Measurements from ENCODE around the gene FAM9C.

GRCh38 chrX:13076176-13076961, 31.9 kb upstream of the FAM9C start:
- TF ChIP-seq CTCF (tag by site-specific recombination; IDR thresholded peaks at IDR 0.05) (no peak), KLF16 (tag by site-specific recombination; IDR thresholded peaks at IDR 0.05) (no peak), KLF1 (tag by site-specific recombination; IDR thresholded peaks at IDR 0.05) (no peak), ZNF623 (tag by site-specific recombination; IDR thresholded peaks at IDR 0.05) (no peak), ZNF292 (tag by site-specific recombination; IDR thresholded peaks at IDR 0.05; ENCODE audit: borderline replicate concordance, low read depth) (no peak), ZNF561 (tag by site-specific recombination; IDR thresholded peaks at IDR 0.05; ENCODE audit: borderline replicate concordance) (no peak), ZSCAN18 (tag by site-specific recombination; IDR thresholded peaks at IDR 0.05) (no peak), MZF1 (tag by site-specific recombination; IDR thresholded peaks at IDR 0.05; ENCODE audit: borderline replicate concordance) (no peak), ZNF16 (tag by site-specific recombination; IDR thresholded peaks at IDR 0.05; ENCODE audit: low read depth) (no peak), ZFP3 (tag by site-specific recombination; IDR thresholded peaks at IDR 0.05; ENCODE audit: low read depth) (no peak), ZNF211 (tag by site-specific recombination; IDR thresholded peaks at IDR 0.05; ENCODE audit: low read depth) (no peak), ZNF274 (IDR thresholded peaks at IDR 0.05; ENCODE audit: low read length) (no peak), ZNF274 (tag by site-specific recombination; IDR thresholded peaks at IDR 0.05; ENCODE audit: borderline replicate concordance) (no peak)
- TF ChIP-seq, protein P1, sequence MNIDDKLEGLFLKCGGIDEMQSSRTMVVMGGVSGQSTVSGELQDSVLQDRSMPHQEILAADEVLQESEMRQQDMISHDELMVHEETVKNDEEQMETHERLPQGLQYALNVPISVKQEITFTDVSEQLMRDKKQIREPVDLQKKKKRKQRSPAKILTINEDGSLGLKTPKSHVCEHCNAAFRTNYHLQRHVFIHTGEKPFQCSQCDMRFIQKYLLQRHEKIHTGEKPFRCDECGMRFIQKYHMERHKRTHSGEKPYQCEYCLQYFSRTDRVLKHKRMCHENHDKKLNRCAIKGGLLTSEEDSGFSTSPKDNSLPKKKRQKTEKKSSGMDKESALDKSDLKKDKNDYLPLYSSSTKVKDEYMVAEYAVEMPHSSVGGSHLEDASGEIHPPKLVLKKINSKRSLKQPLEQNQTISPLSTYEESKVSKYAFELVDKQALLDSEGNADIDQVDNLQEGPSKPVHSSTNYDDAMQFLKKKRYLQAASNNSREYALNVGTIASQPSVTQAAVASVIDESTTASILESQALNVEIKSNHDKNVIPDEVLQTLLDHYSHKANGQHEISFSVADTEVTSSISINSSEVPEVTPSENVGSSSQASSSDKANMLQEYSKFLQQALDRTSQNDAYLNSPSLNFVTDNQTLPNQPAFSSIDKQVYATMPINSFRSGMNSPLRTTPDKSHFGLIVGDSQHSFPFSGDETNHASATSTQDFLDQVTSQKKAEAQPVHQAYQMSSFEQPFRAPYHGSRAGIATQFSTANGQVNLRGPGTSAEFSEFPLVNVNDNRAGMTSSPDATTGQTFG (tag by site-specific recombination; IDR thresholded peaks at IDR 0.05; ENCODE audit: borderline replicate concordance), result no peak
- TF ChIP-seq, protein P2, sequence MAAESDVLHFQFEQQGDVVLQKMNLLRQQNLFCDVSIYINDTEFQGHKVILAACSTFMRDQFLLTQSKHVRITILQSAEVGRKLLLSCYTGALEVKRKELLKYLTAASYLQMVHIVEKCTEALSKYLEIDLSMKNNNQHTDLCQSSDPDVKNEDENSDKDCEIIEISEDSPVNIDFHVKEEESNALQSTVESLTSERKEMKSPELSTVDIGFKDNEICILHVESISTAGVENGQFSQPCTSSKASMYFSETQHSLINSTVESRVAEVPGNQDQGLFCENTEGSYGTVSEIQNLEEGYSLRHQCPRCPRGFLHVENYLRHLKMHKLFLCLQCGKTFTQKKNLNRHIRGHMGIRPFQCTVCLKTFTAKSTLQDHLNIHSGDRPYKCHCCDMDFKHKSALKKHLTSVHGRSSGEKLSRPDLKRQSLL (tag by site-specific recombination; IDR thresholded peaks at IDR 0.05), result no peak
